HepG2 (cell line): ENCODE results near the gene ZBP1. TPM values are rescaled to one million over a fixed set of nuclear protein-coding genes. Genes with fewer than 3 reads are reported as not detected.

Experiments used
- ATAC-seq: fragments of 200-7000 bp; cut with Tn5 transposase; 3 replicates; pipeline ENCODE4 v1.9.1; 2020; ENCODE audit warnings: mild to moderate bottlenecking, moderate library complexity
- BruUV-seq: library from RNA; stranded (reverse); fragments of 400-500 nt; replicated peaks from 2 replicates; lab custom pipeline; 2021; lab: Mats Ljungman, UMichigan
- CTCF ChIA-PET: fragments of 300-600 bp; formaldehyde crosslinking; extraction: SDS; loops from one replicate; lab custom pipeline; 2021; ENCODE audit warnings: low total read pairs, inconsistent platforms, low intra/inter-chr PET ratio; lab: Yijun Ruan, JAX
- POLR2A ChIA-PET: fragments of 350-600 bp; sonication (Branson Sonifier 250); formaldehyde crosslinking; loops from one replicate; lab custom pipeline; 2020; ENCODE audit warnings: antibody characterized with exemption, inconsistent platforms; lab: Yijun Ruan, JAX
- DNase-seq: peaks from one replicate; pipeline ENCODE4 v3.0.0-alpha.2; 2015; ENCODE audit warnings: low spot score
- FAIRE-seq: peaks from 3 replicates; lab custom pipeline; 2011; peaks lifted over from hg19 to GRCh38; lab: Jason Lieb, UNC
- H2AFZ ChIP-seq: one replicate; pipeline ENCODE4 v1.6.1; 2011; ENCODE audit warnings: low read length, inconsistent platforms
- H3K27ac ChIP-seq: fragments of 300-600 bp; 3 replicates; pipeline ENCODE4 v1.8.0; 2011; ENCODE audit warnings: mixed run types, mild to moderate bottlenecking, mixed read lengths, low read length, inconsistent platforms; ENCODE audit not compliant: insufficient read depth; ENCODE audit errors: extremely low read length
- H3K27me3 ChIP-seq, 2 experiments: fragments of 200-600 bp in 1 of 2; 2 replicates in 1 of 2; 3 replicates in 1 of 2; pipeline versions ENCODE4 v1.6.0 to v1.8.0; 2011; ENCODE audit warnings: low read length in 2 of 2, mild to moderate bottlenecking in 2 of 2, moderate library complexity in 2 of 2, inconsistent platforms in 1 of 2; ENCODE audit not compliant: insufficient read depth in 2 of 2, control insufficient read depth in 1 of 2
- H3K36me3 ChIP-seq, 2 experiments: fragments of 200-600 bp in 1 of 2; replicated peaks in 1 of 2; 2 replicates in 1 of 2; 3 replicates in 1 of 2; pipeline versions ENCODE4 v1.5.1 to v1.8.0; 2011; ENCODE audit warnings: low read length in 2 of 2, inconsistent platforms in 1 of 2; ENCODE audit not compliant: insufficient read depth in 2 of 2, control insufficient read depth in 1 of 2
- H3K4me1 ChIP-seq: 2 replicates; pipeline ENCODE4 v1.5.1; 2012; ENCODE audit warnings: low read length, inconsistent platforms; ENCODE audit not compliant: insufficient read depth
- H3K4me2 ChIP-seq: 2 replicates; pipeline ENCODE4 v1.6.0; 2011; ENCODE audit warnings: low read depth, low read length, inconsistent platforms
- H3K4me3 ChIP-seq, 3 experiments: fragments of 200-600 bp in 1 of 3; sonication (generic), shearing (Covaris generic) in 1 of 3; replicated peaks in 1 of 3; 2 replicates each; pipeline ENCODE4 v1.5.1; 2011 to 2016; ENCODE audit warnings: low read length in 3 of 3, inconsistent platforms in 2 of 3, low read depth in 2 of 3, mild to moderate bottlenecking in 2 of 3, control low read depth in 1 of 3, mixed read lengths in 1 of 3; ENCODE audit not compliant: insufficient read depth in 1 of 3
- H3K79me2 ChIP-seq: one replicate; pipeline ENCODE4 v1.6.1; 2011; ENCODE audit warnings: low read length, inconsistent platforms; ENCODE audit not compliant: insufficient read depth
- H3K9ac ChIP-seq: 2 replicates; pipeline ENCODE4 v1.6.0; 2011; ENCODE audit warnings: mild to moderate bottlenecking, low read depth, low read length, inconsistent platforms; ENCODE audit not compliant: insufficient read depth
- H3K9me3 ChIP-seq: 2 replicates; pipeline ENCODE4 v1.5.1; 2012; ENCODE audit warnings: mild to moderate bottlenecking, low read length
- H4K20me1 ChIP-seq: 2 replicates; pipeline ENCODE4 v1.6.0; 2011; ENCODE audit warnings: inconsistent platforms, mild to moderate bottlenecking, low read length, moderate library complexity; ENCODE audit not compliant: insufficient read depth
- NCOA1 ChIP-seq: sonication (generic); formaldehyde crosslinking; IDR thresholded peaks from 2 replicates; pipeline ENCODE4 v1.9.0; 2021; ENCODE audit warnings: missing genetic modification reagents
- PHF21A ChIP-seq: sonication (generic); formaldehyde crosslinking; IDR thresholded peaks from 2 replicates; pipeline ENCODE4 v1.5.0; 2020; ENCODE audit warnings: mild to moderate bottlenecking, missing genetic modification reagents
- TOE1 ChIP-seq: sonication (generic); formaldehyde crosslinking; IDR thresholded peaks from 2 replicates; pipeline ENCODE4 v1.4.0; 2020; ENCODE audit warnings: mild to moderate bottlenecking, missing genetic modification reagents
- ZNF296 ChIP-seq: sonication (generic); formaldehyde crosslinking; conservative IDR thresholded peaks from 2 replicates; pipeline ENCODE4 v1.5.0; 2020; ENCODE audit warnings: mild to moderate bottlenecking, missing genetic modification reagents
- ZNF629 ChIP-seq: sonication (generic); formaldehyde crosslinking; conservative IDR thresholded peaks from 2 replicates; pipeline ENCODE4 v1.5.0; 2020; ENCODE audit warnings: missing genetic modification reagents
- ZNF737 ChIP-seq: sonication (generic); formaldehyde crosslinking; IDR thresholded peaks from 2 replicates; pipeline ENCODE4 v1.5.0; 2020; ENCODE audit warnings: missing genetic modification reagents, mild to moderate bottlenecking, borderline replicate concordance
- WGBS: methylation state at CpG from one replicate; pipeline ENCODE4 v1.1.6; 2017; ENCODE audit warnings: low lambda C conversion rate; 5-methylcytosine and 5-hydroxymethylcytosine counted together
- in situ Hi-C: cut with HindIII; loops from 2 replicates; pipeline ENCODE4 v1.10.0; 2017; ENCODE audit warnings: low pct_unique_long_range_greater_than_20kb; ENCODE audit not compliant: extremely low pct_ligation_motif_present
- intact Hi-C: fragments of 100-400 bp; cut with micrococcal nuclease; formaldehyde crosslinking; loops from one replicate; pipeline ENCODE4 v1.10.0; 2022; ENCODE audit not compliant: unreplicated experiment
- polyA plus RNA-seq, 8 experiments: library from polyadenylated mRNA; depleted of rRNA in 3 of 8; stranded (reverse) in 7 of 8; unstranded in 1 of 8; fragments of >200 nt; fragmentation: Illumina TruSeq in 4 of 8; extraction: Trizol in 4 of 8; gene quantifications; 2 replicates each; pipeline versions ENCODE4 v1.2.1 to v1.2.3, GENCODE V29; 2011 to 2016; ENCODE audit warnings: low read depth in 4 of 8, missing spikeins in 1 of 8, mixed read lengths in 1 of 8; ENCODE audit not compliant: insufficient read depth in 1 of 8
- total RNA-seq, 5 experiments: library from RNA; depleted of rRNA; stranded (reverse); fragments of >200 nt; fragmentation: Illumina TruSeq; extraction: Trizol; gene quantifications; 2 replicates each; pipeline ENCODE4 v1.2.3, GENCODE V29; 2016; ENCODE audit warnings: low read depth in 1 of 5
- TF ChIP-seq, protein P1 (sequence below): sonication (generic); formaldehyde crosslinking; IDR thresholded peaks from 2 replicates; pipeline ENCODE4 v1.5.0; 2020; ENCODE audit warnings: mild to moderate bottlenecking, missing genetic modification reagents
- TF ChIP-seq, protein P2 (sequence below): IDR thresholded peaks from 2 replicates; pipeline ENCODE4 v1.6.1; 2016

ZBP1 gene
- total and polyA plus RNA-seq, 2 of the 13 experiments (the other 11 are each of a cell fraction or from before 2014, with no cell fraction given): not detected

DNA sequence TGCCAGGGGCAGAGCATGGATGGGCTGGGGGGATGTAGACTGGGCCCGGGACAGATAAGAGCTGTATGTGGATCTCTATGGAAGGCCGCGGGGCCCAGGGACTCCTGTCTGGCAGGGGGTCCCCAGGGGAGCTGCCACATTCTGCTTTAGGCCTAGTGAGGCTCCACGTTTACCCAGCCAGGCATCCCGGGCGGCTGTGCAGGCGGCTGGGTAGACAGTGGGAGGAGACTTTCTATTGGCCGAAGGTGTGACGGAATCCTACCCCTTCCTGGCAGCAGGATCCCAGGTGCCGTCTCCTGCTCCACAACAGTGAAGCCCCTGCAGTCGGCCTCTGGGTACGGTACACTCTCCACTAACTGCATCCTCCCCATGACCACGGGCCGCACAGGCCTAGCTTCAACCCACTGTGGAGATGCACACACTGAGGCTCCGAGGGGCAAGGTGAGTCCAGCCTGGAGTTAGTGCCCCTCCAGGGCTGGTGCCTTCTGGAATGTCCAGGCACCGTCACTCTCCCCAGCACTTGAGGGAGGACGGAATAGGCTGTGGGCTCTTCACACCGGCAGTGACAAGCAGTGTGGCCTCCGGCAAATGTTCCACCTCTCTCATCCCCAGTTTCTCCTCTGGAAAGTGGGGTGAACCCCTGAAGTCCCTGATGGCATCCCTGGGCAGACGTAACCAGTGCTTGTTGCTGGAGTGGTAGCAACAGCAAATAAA, 36.8 kb upstream of the ZBP1 start:
- Histone ChIP-seq H3K4me1 (peaks cover 13% of the 10 kb centered on the region), H3K9me3 (no peaks in the 10 kb centered on the region), H3K36me3 (no peaks in the 10 kb centered on the region), H2AFZ (no peak overlapping the region), H3K27me3 (peaks cover 34 to 99% of the 10 kb centered on the region in 2 experiments), H3K27ac (no peak overlapping the region), H3K4me3 (no peak overlapping the region), H3K9ac (no peak overlapping the region), H3K4me2 (no peak overlapping the region), H3K79me2 (no peaks in the 10 kb centered on the region), H4K20me1 (peaks cover 3% of the 10 kb centered on the region; the same call in 1 of the 2 replicates)
- ChIA-PET CTCF (interaction anchor here (1.8 kb wide), 1 partner anchor 553 kb away, joined by 5 read pairs; no protein-coding TSS in a partner anchor), POLR2A (no interaction called here)
- BruUV-seq: no TSS peak
- DNase-seq: no peak
- 0 out of 2 replicates have a peak, but pooled peaks have one; percentile 57 for TF ChIP-seq ZNF296 (CRISPR knock-in tag)
- TF ChIP-seq ZNF629: peak; percentile 60
- TF ChIP-seq, protein P1, sequence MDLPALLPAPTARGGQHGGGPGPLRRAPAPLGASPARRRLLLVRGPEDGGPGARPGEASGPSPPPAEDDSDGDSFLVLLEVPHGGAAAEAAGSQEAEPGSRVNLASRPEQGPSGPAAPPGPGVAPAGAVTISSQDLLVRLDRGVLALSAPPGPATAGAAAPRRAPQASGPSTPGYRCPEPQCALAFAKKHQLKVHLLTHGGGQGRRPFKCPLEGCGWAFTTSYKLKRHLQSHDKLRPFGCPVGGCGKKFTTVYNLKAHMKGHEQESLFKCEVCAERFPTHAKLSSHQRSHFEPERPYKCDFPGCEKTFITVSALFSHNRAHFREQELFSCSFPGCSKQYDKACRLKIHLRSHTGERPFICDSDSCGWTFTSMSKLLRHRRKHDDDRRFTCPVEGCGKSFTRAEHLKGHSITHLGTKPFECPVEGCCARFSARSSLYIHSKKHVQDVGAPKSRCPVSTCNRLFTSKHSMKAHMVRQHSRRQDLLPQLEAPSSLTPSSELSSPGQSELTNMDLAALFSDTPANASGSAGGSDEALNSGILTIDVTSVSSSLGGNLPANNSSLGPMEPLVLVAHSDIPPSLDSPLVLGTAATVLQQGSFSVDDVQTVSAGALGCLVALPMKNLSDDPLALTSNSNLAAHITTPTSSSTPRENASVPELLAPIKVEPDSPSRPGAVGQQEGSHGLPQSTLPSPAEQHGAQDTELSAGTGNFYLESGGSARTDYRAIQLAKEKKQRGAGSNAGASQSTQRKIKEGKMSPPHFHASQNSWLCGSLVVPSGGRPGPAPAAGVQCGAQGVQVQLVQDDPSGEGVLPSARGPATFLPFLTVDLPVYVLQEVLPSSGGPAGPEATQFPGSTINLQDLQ (CRISPR knock-in tag): 0 out of 2 replicates have a peak, but pooled peaks have one; percentile 49
- 0 out of 2 replicates have a peak, but pooled peaks have one; percentile 35 for TF ChIP-seq ZNF737 (CRISPR knock-in tag)
- TF ChIP-seq TOE1: no peak
- TF ChIP-seq NCOA1 (CRISPR knock-in tag): no peak
- TF ChIP-seq, protein P2, sequence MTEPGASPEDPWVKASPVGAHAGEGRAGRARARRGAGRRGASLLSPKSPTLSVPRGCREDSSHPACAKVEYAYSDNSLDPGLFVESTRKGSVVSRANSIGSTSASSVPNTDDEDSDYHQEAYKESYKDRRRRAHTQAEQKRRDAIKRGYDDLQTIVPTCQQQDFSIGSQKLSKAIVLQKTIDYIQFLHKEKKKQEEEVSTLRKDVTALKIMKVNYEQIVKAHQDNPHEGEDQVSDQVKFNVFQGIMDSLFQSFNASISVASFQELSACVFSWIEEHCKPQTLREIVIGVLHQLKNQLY: no peak
- TF ChIP-seq PHF21A: 0 out of 2 replicates have a peak, but pooled peaks have one; percentile 27
- 24% methylated on average over 17 of the region's 20 CpGs for WGBS
- in situ Hi-C loops: loop anchor here (5.0 kb wide), 1 partner anchor 430 kb away; no protein-coding TSS in a partner anchor
- FAIRE-seq: no peak
- ATAC-seq: no peak
- intact Hi-C loops: no loop called here
